MM.1S (cell line): ENCODE results near the gene S100A16.

Experiments
- CTCF ChIP-seq: fragments of 300-600 bp; sonication (generic); IDR thresholded peaks from 2 replicates; pipeline ENCODE4 v1.5.1; 2016; ENCODE audit warnings: antibody characterized with exemption, low read length, mixed read lengths
- EZH2 ChIP-seq: fragments of 300-600 bp; sonication (generic); optimal IDR thresholded peaks from 2 replicates; pipeline ENCODE3; 2017; ENCODE audit warnings: low read depth, mild to moderate bottlenecking, antibody characterized with exemption, low read length, mixed read lengths

GRCh38 chr1:153587314-153587713, 25.6 kb downstream of the S100A16 start:
- TF ChIP-seq CTCF = no peak
- no peak for TF ChIP-seq EZH2
